Amniotic epithelial cell (primary cell): ENCODE measurements around the gene GABRG3.

Experiments used
- DNase-seq: peaks from one replicate; pipeline ENCODE4 v3.0.0-alpha.2; 2010; ENCODE audit warnings: low read depth

Gene GABRG3

DNA sequence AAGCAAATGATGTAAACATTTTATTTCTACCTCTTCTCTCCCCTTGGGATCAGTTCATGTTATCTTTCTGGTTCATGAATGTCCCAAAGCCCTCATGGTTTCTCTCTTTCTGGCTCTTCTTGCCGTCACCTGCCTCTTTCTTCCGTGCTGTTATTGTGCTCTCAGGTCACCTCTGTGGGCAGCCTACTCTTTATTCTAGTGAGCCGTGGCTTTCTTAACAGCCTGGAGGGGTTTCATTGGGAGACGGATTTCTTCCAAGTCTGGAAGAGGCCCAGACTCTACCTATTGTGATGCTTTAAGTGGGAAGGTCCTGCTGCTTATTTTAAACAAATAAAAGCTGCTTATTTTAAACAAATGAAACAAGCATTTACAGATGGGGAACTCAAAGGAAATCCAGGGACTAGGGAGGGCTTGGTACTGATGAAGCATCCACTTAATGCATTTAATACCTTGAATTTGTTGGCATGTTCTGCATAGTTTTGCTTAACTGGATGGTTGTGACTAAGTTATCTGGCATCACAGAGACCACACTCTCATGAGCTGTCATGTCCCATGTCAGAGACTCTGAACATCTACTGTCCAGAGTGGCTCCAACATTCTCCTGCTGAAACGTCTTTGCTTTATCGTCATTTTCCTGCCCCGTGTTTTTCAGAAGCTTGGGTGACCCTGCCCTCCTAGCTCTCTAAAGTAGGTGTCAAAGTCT is 443.3 kb downstream of the GABRG3 start:
- DNase-seq, result no peak

DNA sequence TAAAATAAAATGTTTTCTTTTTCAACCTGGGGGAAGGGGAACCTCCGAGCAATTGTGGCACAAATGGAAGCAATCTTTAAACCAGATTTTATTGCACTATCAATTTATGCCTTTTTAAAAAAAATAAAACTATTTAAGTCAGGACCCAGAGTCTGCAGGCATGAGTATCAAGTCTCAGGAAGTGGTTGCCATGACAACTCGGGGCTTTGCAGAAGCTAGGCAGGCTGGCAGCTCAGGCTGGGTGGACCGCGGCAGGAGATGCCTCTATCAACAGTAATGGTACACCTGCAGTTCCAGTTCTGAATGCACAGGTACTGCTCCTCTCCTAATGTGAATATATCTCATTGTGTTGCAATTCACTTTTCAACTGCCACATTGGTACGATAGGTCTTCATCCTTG is 447.7 kb downstream of the GABRG3 start:
- DNase-seq, result no peak

DNA sequence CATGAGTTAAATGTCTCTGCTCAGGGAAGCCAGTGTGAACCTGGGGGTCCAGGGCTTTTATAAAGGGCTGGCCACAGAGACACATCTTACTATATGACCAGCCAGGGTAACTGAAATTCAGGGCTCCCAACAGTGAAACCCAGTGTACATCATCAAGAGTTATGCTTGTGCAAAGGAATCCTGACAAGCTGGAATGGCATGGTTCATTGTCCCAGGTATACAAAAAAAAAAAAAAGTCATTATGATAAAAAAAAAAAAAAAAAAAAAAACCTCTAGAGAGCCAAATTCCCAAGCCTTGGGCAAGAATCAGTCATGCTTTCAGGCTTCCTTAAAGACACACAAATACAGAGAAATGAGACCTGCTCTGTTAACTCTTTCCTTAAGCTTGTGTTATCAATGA is 452.0 kb downstream of the GABRG3 start:
- no peak for DNase-seq

DNA sequence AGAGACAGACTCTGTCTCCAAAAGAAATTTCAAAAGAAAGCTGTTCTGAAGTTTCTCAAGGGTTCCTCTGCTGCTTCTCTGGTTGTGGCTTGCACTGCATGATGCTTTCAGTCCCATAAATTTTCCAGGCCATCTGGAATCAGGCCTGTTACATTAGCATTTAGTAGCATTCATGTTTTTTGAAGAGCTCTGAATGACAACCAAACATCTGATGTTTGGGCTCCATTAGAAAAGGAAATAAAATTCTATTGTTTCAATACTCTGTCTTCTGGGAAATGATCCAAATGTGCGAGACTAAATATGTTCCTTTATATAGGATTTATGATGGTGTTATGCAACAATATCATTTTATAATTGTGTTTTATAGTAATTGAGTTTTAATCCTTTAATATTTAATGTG is 455.8 kb downstream of the GABRG3 start:
- DNase-seq, result no peak

DNA sequence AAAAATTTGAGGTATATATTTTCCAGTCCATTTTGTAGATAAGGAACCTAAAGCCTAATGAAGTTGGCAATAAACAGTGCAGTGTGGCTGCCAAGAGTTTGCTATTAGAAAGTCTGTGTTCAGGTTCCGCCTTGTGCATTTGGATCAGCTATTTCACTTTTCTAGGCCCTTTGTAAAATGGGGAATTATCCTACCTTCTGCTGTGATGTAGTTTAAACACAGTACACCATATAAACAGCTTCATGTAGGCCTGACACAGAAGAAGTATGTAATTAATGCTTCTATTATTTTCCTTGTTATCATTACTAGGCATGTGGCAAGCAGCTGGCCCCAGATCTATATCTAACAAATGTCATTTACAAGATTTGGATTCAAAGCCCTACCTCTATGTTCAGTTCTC is 456.3 kb downstream of the GABRG3 start:
- DNase-seq, result no peak

DNA sequence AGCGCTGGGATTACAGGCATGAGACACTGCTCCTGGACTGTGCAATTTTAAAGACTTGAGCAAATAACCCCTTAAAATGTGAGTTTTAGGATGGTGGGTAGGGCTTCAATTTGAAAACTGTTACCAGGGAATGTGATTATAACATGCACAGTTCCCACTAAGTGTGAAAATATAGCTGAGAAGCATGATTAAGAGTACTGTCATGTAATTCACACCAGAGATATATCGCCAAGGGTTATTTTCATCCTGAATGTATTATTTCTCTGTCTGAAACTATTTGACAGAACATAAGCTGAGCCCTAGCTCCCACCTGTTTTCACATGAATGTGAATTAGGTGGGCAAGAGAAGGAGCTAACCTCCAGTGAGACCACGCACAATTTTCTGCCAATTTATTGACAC is 457.2 kb downstream of the GABRG3 start:
- DNase-seq, result no peak

DNA sequence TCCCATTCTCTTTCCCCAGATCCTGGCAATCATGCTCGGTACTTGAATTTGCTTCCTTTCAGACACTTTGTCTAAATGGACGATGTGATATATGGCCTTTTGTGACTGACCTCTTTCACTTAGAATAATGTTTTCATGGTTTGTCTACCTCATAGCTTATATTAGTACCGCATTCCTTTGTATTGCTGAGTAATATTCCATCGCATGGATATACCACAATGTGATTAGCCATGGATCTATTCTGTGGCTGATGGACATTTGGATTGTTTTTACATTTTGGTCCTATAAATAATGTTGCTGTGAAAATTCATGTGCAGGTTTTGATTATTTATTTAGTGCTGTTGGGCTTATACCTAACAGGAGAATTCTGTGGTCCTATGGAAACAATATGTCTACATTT is 458.6 kb downstream of the GABRG3 start:
- DNase-seq, result no peak

DNA sequence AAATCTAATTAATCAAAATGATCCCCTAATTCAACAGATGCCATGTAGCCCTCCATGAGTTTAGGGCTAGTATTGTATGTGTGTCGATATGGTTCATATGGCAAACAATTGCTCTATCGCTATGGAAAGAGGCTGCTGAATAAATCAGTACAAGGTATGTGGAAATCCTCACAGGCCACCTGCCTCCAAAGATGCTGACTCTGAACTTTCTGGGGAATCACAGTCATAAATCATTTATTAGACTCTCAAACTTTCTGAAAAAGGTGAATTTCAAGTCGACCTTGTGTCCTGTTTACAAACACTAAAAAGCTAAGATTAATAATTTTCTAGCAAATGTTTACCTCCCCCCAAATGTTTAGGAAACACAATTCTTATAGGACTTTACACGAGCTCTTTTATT is 462.6 kb downstream of the GABRG3 start:
- no peak for DNase-seq

DNA sequence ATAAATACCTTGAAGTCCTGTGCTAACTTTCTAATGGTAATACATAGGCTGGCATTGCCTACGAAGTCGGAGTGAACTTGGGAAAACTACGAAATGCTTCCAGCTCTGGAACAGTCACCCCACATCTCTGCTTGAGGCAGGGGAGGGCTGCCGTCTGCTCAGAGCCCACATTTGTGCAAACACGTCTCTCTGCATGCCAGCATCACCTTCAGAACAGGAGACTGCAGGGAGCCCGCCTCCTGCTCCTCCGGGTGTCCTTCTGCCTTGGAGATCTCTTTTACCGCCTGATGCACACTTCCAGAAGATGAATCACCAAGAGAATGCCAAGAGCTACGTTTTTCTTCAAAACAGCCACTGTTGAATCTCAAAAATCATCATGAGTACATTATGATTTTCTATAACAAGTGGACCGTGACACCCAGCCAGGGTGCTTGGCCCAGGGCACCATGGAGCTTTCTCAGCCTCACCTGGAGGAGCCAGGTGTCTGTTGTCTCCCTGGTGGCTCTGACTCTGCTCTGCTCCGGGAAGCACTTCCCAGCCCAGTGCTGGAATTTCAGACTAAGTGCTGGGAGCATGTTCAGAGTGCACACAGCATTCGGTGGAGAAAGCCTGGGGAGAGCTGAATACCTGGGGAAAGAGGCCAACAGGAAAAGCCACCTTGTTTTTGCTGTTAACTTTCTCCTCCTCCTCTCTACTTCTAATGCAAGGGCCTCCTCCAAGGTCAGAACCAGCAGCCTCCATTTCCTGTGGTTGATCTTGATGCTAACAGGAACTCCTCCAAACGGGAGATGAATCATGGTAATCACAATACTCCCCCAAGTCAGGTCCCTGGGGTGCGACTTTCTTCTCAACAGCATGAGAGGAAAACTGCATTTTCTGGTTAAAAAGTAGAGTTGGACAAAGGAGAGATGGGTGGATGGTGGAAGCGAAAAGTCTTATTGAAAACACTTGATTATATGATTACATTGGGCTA is 467.7 kb downstream of the GABRG3 start:
- DNase-seq, result no peak

DNA sequence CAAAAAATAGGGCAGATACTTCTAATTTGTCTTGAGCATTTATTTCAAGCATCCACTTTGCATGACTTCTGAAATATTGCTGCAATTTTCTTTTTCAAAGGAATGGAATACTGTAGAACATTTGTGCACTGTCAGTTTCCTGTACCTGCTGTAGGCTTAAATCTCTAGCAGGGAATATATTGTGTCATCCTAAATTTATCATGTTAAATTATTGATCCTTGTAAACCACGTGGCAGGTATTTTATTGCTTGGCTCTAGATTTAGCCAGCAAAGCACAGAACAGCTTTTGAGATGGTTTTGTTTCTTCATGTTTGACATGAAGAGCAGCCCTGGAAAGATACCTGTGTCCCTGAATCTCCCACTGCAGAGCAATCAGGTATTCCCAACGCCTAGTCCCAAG is 470.1 kb downstream of the GABRG3 start:
- no peak for DNase-seq

DNA sequence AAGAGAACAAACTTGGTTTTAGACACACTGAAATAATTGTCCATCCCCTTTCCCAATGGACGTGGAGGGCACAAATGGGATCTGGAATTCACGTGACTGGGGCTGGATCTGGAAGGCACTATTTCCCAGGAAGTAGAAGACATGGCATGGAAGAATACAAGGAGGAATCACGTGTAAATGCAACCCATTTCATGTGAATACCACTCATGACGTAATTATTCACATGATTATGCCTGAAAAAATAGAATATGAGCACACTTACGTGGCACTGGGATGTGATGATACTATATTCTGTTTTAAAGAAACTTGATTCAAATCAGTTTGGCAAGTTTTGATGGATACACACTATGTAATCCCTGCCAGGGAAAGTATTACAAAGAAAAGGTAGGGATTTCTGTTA is 477.3 kb downstream of the GABRG3 start:
- DNase-seq, result no peak

DNA sequence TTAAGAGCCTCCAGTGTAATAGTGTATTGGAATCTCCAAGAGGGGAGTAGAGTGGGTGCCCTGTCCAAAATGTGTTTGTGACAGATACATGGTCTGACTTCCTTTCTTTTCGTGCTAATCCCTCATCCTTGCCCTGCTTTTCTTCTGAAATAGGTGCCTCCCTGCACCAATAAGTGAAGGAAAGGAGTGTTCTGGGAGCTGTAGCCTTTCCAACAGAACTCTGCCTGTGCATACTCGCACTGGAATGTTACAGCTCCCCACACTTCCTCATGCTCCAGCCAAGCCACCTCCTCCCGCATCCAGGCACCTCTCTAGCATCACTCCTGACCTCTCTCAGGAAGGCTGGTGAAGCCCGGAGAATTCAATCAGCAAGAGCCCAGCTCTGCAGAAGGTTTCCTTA is 478.0 kb downstream of the GABRG3 start:
- DNase-seq, result no peak

DNA sequence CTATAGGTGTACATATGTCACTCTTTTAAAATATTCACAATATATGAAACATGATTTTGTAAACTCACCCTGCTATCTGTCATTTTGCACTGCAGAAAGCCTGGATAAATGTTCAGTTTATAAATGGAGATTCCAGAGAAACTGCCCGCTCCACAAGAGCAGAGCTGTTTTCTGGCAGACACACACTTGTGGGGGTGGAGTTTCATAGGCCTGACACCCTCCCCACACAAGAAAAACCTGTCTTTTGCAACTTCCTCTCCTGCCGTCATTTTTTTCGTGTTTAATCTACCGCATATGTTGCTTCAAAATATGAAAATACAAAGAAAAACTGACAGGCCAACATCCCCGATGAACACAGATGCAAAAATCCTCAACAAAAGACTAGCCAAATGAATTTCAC is 479.0 kb downstream of the GABRG3 start:
- DNase-seq, result no peak

DNA sequence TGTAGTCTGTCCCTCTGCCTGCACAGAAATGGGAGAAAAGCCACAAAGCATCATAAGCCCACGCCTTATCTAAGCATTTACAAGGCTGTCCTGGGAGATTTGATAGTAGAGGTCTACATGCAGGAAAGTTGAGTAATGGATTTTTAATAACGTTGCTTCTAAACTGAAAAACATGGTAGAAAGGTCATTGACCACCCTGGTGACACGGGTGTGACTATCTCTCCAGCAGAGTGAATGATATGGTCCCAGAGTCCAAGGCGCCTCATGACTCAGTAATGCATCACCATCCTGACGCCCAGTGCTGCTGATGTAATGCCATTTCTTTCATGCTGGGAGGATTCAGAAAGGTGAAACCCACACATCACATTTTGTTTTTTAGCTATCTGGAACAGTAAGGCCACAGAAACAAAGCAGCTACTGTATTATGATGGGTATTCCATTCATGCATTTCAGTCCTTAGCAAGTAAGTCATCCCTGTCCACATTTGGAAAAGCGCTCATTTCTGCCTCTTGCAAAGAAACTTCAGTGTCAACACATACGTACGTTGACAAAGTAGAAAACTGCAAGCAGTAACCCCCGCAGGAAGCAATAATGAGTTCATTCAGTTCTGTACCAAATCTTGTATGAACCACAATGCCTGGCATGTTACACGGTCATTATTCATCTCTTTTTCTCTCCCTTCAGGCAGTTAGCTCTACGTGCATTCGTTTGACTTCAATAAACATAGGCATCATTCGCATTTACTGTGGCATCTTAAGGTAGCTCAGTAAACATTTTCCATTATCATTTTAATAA is 483.5 kb downstream of the GABRG3 start:
- no peak for DNase-seq

DNA sequence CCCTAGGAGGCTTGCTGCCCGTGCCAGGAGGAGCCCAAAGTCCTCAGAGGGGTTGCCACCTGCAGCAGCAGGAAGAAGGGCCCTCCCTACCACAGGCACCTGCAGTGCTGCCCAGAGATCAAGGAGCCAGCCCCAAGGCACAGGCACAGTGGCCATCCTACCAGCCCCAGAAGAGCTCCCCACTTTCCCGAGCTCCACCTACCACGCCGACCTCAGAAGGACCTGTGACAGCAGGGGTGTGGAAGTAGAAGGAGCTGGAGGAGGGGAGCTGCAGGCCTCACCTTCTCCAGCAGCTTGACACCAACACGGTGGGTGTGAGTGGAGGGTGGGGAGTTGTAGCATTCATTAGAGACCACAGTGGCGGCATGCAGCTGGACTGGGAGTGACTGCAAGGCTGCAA is 485.8 kb downstream of the GABRG3 start:
- DNase-seq, result no peak

DNA sequence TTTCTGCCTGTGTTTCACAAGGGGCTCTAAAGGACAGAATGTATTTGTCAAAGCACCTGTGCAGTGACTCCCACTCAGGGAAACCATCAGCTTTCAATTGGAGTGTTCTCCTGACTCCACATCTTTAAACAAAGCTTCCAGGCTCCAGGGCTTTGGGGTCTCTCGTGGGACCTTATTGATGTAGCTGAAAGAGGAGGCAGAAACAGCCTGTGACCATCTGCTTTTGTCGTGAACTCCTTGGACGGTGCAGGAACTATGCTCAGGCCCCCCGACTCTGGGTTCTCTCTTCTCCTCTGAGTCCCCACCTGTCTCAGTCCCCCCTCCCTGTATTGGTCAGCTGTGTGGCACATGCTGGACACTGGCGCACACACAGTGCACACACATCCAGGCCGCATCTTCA is 486.8 kb downstream of the GABRG3 start:
- DNase-seq, result no peak

DNA sequence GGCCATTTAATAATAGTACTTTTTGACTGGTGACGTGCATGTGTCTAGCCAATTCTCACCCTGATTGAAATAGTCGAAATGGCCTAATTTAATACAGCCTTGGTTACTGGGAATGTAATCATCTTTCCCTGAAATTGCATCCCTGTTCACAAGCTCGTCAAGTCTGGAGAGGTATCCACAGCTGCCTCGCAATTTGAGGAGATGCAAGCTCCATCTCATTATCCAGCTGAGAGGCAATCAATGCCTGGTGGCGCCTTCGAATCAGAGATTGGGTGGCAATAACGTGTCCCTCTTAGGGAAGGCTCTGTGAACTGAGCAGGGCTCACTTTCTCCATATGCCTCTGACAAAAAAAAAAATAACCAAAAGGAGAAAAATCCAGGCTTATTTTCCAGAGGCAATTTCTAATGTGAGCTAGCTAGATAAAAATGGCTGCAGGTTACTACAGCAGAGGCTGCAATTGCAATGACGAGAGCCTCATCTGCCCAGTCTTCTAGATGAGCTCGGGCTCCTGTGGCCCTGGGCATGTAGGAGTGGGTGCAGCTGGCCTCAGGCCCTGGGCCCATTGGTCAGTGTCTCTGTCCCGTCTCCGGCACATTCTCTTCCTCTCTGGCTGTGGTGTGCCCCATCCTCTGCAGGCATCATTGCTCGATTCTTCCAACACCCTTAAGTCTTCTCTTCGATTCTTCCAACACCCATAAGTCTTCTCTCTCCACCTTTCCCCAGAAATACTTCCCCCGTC is 487.5 kb downstream of the GABRG3 start:
- no peak for DNase-seq

DNA sequence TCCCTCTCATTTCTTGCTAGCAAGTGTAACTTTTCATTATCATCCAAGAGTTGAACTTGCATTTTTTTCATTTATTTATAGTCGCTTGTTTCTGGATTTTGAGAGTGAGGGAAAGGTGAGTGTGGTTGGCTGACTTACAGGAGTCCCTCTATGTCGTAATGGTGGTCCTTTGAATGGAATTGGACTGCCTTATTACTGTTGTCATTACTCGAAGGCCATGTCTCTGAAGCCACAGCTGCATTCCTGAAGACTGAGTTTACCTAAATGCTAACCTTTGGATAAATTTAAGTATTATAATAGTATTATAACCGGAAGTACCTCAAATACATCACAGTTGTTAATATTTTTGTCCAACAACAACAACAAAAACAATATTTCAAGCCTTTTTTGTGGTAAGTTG is 488.9 kb downstream of the GABRG3 start:
- DNase-seq, result no peak

DNA sequence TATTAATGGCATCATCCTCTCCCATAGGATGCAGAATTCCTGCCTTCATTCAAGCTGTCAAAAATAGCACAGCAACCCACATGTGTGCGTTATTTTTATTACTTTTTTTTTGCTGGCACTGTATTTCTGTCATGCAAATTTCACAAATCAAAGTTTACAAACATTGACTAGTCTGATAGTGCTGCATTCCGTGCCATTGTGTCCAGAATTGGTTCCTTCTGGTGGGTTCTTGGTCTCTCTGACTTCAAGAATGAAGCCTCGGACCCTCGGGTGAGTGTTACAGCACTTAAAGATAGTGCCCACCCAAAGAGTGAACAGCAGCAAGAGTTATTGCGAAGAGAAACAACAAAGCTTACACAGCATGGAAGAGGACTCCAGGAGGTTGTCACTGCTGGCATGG is 490.2 kb downstream of the GABRG3 start:
- no peak for DNase-seq

DNA sequence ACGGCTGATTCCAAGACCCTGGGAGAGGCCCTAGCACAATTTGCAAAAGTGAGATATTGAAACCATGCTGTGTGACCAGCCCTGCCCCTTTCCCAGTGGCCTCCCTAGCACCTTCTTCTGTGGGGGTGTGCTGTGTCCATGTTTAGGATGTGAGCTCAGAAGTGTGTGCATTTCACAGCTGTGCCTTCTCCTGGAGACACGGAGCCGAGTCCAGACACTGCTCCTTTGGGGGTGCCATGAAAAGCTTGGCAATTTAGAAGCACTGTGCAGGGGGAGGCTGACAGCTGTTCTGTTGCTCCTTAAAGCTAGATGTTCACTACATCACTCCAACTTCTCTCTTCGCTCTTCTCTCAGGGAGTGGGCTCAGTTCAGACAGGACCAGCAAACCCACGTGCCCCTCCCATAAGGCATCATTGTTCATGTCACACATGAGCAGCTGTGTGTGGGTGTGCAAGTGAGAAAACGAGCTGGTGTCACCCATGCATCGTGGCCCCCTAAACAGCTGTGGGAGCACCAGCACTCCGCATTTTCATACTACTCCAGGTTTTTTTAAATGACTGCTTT is 492.6 kb downstream of the GABRG3 start:
- DNase-seq, result no peak

DNA sequence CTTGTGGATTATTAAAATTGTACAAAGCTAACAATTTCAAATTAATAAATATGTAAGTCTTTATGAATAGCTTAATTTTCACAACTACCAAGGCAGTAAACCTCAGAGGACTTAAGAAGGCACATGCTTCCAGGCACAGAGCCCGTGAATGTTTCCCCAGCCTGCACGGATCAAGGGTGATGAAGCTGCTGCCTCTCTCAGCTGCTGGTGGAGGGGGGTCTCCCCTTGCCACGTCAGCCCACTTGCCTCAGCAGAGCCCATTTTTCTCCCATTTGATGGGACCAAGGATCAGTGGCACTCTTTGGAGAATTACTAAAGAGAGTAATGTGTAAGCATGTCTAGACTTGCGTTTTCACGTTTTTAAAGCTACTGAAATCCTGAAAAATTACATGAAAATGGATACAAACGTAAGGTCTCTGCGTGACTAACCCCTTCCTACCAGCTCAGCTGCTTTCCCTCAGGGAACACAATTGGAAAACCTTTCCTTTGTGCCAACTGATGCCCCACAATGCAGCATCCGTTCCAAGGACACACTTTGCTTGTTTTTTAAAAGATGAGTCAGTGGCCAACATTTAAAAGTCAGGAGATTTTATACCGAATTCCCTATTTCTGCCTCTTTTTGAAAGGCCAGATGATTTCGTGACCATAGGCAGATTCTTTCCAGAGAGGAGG is 494.1 kb downstream of the GABRG3 start:
- DNase-seq, result no peak
